GM13977 (cell line): ENCODE measurements around the gene CFAP20.
"Not testable (repeated sequence)": the region's sequence is repeated elsewhere in the genome, so short reads cannot be mapped to it uniquely, and the experiment has no call there.

Experiments
- DNase-seq: peaks from one replicate; pipeline ENCODE4 v3.0.0; 2012; ENCODE audit warnings: low spot score
- CTCF ChIP-seq: IDR thresholded peaks from 2 replicates; pipeline ENCODE4 v1.5.1; 2012; ENCODE audit warnings: mild to moderate bottlenecking, control low read depth; ENCODE audit not compliant: insufficient read depth; ENCODE audit errors: extremely low read depth, missing control alignments
- in situ Hi-C: fragments of 300-500 bp; cut with MboI; formaldehyde crosslinking; loops from one replicate; pipeline ENCODE4 v1.12.0; 2022; ENCODE audit warnings: low sequenced_read_pairs, low pct_unique_long_range_greater_than_20kb, mixed read lengths, inconsistent platforms; ENCODE audit not compliant: unreplicated experiment

CFAP20 gene

DNA sequence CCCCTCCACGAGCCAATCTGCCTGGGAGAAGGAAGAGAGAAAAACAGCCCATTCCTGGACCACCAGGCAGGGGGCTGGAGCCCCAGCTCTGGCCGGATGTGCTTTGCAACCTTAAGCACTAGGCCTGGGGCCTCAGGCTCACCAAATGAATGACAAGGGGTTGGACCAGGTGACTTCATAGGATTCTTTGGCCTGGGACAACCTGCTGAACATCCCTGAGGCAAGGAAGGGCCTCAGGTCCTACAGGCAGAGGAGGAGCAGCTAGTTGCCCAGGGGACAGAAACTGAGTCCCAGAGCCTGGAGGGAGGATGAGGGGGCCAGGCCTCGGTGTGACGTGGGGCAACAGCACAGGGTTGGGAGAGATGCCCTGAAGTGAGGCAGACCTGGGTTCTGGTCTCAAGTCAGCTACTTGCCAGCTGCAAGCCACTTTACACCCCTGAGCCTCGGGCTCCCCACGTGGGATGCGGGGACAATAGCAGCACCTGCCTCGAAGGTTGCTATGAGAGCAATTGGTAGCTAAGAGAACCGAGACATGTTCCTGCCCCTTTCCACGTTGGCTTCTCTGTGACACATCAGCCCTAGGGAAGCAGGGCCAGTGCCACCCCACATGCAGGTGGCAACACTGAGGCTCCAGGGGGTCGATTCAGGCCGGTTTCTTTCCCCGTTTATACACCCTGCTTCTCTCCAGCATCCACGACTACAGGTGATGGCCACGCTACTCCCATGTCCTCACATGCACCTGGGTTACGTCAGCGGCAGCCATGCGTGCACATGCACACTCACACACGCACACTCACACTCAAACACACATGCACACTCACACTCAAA lies 42.6 kb downstream of the CFAP20 start:
- TF ChIP-seq CTCF: no peak
- in situ Hi-C loops: no loop called here
- no peak for DNase-seq

GRCh38 chr16:58085584-58086251 lies 43.5 kb downstream of the CFAP20 start:
- in situ Hi-C loops: no loop called here
- no peak for TF ChIP-seq CTCF
- DNase-seq: no peak

- TF ChIP-seq CTCF: no peak
- in situ Hi-C loops: no loop called here
- no peak for DNase-seq
Observed at GRCh38 chr16:58085171-58085570, 44.0 kb downstream of the CFAP20 start.

DNA sequence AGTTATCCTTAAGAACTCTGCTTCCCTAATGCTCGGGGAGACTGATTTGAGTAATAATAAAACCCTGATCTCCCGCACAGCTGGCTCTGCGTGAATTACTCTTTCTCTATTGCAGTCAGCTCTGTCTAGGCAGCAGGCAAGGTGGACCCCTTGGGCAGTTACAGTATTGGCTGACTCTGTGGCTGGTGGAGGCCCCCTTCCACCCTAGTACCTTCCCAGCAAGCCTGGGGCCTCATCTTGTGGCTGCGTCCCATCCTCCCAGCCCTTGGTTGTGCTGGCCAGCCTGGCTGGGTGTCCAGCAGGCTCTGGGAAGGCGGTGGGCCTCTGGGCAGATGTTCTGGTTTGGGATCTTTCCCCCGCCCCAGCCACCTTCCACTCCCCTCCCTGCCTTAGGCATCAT lies 44.5 kb downstream of the CFAP20 start:
- in situ Hi-C loops: no loop called here
- TF ChIP-seq CTCF: no peak
- no peak for DNase-seq

DNA sequence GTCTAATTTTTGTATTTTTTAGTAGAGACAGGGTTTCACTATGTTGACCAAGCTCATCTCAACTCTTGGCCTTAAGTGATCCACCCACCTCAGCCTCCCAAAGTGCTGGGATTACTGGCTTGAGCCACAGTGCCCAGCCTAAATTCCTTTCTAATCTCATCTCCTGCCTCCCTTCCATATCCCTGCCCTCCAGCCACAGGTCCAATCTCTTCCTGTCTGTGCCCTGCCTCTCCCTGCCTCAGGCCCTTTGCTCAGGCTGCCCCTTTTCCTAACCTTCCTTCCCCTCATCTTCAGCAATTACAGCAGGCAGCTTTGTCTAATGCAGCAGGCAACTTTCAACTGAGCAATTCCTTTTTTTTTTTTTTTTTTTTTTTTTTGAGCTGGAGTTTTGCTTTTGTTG lies 46.8 kb downstream of the CFAP20 start:
- in situ Hi-C loops: no loop called here
- no peak for DNase-seq
- TF ChIP-seq CTCF: no peak

DNA sequence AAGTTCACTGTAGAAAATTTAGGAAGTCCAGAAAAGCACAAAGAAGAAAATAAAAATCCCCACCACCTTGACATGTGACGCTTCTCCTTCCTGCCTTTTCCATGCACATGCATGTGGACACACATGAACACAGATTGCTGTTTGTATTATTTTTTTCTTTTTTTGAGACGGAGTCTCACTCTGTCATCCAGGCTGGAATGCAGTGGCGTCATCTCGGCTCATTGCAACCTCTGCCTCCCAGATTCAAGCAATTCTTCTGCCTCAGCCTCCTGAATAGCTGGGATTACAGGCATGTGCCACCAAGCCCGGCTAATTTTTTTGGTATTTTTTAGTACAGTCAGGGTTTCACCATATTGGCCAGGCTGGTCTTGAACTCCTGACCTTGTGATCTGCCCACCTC lies 48.5 kb downstream of the CFAP20 start:
- DNase-seq, in situ Hi-C loops: not testable (repeated sequence)

GRCh38 chr16:58077796-58078195 lies 51.4 kb downstream of the CFAP20 start:
- no peak for TF ChIP-seq CTCF
- in situ Hi-C loops: no loop called here
- no peak for DNase-seq
